22Rv1 (cell line): ENCODE results near the gene NPB.

Experiments
- ZFX ChIP-seq: fragments of 450-650 bp; IDR thresholded peaks from 2 replicates; pipeline ENCODE4 v1.6.1; 2017; ENCODE audit warnings: antibody characterized with exemption, borderline replicate concordance
- TF ChIP-seq, protein P1 (sequence below): fragments of 450-650 bp; IDR thresholded peaks from 2 replicates; pipeline ENCODE4 v1.5.1; 2017; ENCODE audit warnings: mild to moderate bottlenecking

DNA sequence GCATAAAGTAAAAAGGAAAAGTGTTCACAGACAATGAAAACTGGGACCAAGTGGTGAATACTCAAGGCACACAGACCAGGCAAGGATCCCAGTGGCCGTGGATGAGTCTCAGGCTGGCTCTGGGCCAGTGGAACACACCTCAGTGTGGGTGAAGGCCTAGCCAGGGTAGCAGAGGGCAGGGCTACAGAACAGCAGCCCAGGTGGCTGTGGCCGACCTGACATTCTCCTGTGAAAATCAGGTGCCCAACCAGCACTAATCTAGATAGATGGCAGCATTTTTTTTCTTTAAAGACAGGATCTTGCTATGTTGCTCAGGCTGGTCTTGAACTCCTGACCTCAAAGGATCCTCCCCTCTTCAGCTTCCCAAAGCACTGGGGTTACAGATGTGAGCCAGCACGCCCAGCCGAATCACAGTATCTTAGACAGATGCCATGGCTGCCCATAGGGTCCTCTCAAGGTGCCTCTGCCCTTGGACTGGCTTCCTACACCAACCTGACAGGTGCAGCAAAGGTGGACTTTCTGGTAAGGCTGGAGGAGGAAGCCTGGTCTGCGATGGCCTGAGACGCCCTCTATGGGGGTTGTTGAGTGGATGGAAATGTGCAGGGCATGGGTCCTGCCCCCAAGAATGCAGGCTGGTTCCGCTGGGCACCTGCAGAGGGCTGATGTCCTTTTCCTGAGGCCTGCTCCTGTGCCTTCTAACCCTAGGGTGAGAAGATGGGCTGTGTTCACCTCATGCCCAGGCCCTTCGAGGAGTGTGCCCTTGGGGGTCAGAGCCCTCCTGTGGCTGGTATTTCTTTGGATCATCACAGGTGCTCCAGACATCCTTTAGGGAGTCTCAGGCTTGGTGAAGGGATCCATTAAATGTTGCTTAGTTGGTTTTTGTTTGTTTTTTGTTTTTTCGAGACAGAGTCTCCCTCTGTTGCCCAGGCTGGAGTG lies 37.9 kb upstream of the NPB start:
- TF ChIP-seq, protein P1, sequence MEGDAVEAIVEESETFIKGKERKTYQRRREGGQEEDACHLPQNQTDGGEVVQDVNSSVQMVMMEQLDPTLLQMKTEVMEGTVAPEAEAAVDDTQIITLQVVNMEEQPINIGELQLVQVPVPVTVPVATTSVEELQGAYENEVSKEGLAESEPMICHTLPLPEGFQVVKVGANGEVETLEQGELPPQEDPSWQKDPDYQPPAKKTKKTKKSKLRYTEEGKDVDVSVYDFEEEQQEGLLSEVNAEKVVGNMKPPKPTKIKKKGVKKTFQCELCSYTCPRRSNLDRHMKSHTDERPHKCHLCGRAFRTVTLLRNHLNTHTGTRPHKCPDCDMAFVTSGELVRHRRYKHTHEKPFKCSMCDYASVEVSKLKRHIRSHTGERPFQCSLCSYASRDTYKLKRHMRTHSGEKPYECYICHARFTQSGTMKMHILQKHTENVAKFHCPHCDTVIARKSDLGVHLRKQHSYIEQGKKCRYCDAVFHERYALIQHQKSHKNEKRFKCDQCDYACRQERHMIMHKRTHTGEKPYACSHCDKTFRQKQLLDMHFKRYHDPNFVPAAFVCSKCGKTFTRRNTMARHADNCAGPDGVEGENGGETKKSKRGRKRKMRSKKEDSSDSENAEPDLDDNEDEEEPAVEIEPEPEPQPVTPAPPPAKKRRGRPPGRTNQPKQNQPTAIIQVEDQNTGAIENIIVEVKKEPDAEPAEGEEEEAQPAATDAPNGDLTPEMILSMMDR: no peak
- TF ChIP-seq ZFX: no peak
